Measurements from ENCODE around the gene PLA2G6.
A peak's percentile ranks its signal among the peaks of the same experiment; 100 is the strongest.

DNA sequence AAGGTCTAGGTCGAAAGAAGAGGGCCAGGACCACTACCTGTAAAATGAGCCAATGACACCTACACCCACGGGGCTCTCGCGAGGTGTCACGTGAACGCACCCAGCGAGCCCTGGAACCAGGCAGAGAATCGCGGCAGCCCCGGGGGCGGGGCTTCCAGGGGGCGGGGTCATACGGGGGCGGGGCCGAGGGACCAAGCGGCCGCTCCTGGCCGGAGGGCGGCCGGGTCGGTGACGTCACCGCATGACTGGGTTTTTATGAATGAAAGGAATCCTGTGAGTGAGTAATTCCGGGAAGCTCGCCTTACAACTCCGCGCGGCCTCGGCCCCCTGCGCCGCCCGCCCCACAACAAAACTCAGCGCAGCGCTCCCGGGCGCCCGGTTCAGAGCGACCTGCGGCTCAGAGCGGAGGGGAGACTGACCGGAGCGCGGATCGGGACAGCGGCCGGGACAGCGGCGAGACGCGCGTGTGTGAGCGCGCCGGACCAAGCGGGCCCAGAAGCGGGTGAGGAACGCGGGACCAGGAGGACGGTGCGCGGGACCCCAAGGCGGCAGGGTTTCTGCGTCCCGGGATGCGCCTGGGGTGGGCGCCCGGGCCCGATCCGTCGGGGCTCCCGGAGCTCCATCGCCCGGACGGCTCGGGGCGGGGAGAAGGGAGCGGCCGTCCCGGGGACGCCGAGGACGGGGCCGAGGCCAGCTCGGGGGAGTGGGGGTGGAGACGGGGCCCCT lies 20.2 kb upstream of the PLA2G6 start, which contains the start of gene MAFF:
- TF ChIP-seq, protein P1, sequence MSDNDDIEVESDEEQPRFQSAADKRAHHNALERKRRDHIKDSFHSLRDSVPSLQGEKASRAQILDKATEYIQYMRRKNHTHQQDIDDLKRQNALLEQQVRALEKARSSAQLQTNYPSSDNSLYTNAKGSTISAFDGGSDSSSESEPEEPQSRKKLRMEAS (IDR thresholded peaks at IDR 0.05) = peak; percentile 51; the same call in 1 of the 2 replicates
- no peak for TF ChIP-seq EGR1 (IDR thresholded peaks at IDR 0.05; ENCODE audit: low read depth)
- TF ChIP-seq, protein P2, sequence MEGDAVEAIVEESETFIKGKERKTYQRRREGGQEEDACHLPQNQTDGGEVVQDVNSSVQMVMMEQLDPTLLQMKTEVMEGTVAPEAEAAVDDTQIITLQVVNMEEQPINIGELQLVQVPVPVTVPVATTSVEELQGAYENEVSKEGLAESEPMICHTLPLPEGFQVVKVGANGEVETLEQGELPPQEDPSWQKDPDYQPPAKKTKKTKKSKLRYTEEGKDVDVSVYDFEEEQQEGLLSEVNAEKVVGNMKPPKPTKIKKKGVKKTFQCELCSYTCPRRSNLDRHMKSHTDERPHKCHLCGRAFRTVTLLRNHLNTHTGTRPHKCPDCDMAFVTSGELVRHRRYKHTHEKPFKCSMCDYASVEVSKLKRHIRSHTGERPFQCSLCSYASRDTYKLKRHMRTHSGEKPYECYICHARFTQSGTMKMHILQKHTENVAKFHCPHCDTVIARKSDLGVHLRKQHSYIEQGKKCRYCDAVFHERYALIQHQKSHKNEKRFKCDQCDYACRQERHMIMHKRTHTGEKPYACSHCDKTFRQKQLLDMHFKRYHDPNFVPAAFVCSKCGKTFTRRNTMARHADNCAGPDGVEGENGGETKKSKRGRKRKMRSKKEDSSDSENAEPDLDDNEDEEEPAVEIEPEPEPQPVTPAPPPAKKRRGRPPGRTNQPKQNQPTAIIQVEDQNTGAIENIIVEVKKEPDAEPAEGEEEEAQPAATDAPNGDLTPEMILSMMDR (IDR thresholded peaks at IDR 0.05 in 2 of 3, conservative IDR thresholded peaks at IDR 0.05 in 1 of 3; ENCODE audit: borderline replicate concordance in 1 of 3, insufficient read depth in 1 of 3, low read depth in 2 of 3, low read length in 2 of 3) = no peak
- TF ChIP-seq, protein P3, sequence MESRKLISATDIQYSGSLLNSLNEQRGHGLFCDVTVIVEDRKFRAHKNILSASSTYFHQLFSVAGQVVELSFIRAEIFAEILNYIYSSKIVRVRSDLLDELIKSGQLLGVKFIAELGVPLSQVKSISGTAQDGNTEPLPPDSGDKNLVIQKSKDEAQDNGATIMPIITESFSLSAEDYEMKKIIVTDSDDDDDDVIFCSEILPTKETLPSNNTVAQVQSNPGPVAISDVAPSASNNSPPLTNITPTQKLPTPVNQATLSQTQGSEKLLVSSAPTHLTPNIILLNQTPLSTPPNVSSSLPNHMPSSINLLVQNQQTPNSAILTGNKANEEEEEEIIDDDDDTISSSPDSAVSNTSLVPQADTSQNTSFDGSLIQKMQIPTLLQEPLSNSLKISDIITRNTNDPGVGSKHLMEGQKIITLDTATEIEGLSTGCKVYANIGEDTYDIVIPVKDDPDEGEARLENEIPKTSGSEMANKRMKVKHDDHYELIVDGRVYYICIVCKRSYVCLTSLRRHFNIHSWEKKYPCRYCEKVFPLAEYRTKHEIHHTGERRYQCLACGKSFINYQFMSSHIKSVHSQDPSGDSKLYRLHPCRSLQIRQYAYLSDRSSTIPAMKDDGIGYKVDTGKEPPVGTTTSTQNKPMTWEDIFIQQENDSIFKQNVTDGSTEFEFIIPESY (IDR thresholded peaks at IDR 0.05; ENCODE audit: extremely low read depth, insufficient replicate concordance, low read length) = peak; percentile 90
